Activated CD8-positive, alpha-beta memory T cell treated with anti-CD3 and anti-CD28 coated beads, Interleukin-2, amount 50 U/mL, for 24 hours (primary cell): ENCODE results near the gene ROMO1.
"Not testable (repeated sequence)": the region's sequence is repeated elsewhere in the genome, so short reads cannot be mapped to it uniquely, and the experiment has no call there.

Source experiments
- DNase-seq: peaks from one replicate; pipeline ENCODE4 v3.0.0-alpha.2; 2020; ENCODE audit errors: extremely low read depth

Gene ROMO1

GRCh38 chr20:35680452-35681183, 18.6 kb upstream of the ROMO1 start:
- no peak for DNase-seq

- no peak for DNase-seq
Observed at GRCh38 chr20:35681960-35682359, 17.2 kb upstream of the ROMO1 start.

- DNase-seq: not testable (repeated sequence)
Observed at GRCh38 chr20:35685368-35685767, 13.8 kb upstream of the ROMO1 start.

- not testable (repeated sequence) for DNase-seq
Observed at GRCh38 chr20:35686872-35687271, 12.3 kb upstream of the ROMO1 start.

GRCh38 chr20:35690265-35690664, 8.9 kb upstream of the ROMO1 start:
- no peak for DNase-seq

- DNase-seq: no peak
Observed at GRCh38 chr20:35695245-35695749, 3.9 kb upstream of the ROMO1 start.

- no peak for DNase-seq
Observed at GRCh38 chr20:35695978-35696377, 3.2 kb upstream of the ROMO1 start.

GRCh38 chr20:35697696-35698297, 1.4 kb upstream of the ROMO1 start:
- DNase-seq: no peak

GRCh38 chr20:35698298-35699126, 693 bp upstream of the ROMO1 start:
- no peak for DNase-seq

GRCh38 chr20:35699957-35700624, 886 bp downstream of the ROMO1 start:
- no peak for DNase-seq

GRCh38 chr20:35700625-35701148, 1.5 kb downstream of the ROMO1 start:
- no peak for DNase-seq

- DNase-seq: no peak
Observed at GRCh38 chr20:35702051-35702823, 3.0 kb downstream of the ROMO1 start.

- no peak for DNase-seq
Observed at GRCh38 chr20:35702824-35703695, 3.9 kb downstream of the ROMO1 start.

GRCh38 chr20:35704514-35705261, 5.5 kb downstream of the ROMO1 start:
- no peak for DNase-seq

- not testable (repeated sequence) for DNase-seq
Observed at GRCh38 chr20:35705894-35706293, 6.7 kb downstream of the ROMO1 start.

GRCh38 chr20:35706591-35707529, 7.7 kb downstream of the ROMO1 start:
- DNase-seq: not testable (repeated sequence)

GRCh38 chr20:35708502-35708901, 9.3 kb downstream of the ROMO1 start:
- DNase-seq: no peak

GRCh38 chr20:35709259-35709658, 10.1 kb downstream of the ROMO1 start:
- DNase-seq: no peak
